HG03159 (cell line): ENCODE data around the gene GBGT1.
"Not testable (repeated sequence)": the region's sequence is repeated elsewhere in the genome, so short reads cannot be mapped to it uniquely, and the experiment has no call there.

Experiments used
- ATAC-seq: cut with Tn5 transposase; IDR thresholded peaks from one replicate; pipeline ENCODE4 v1.9.1; 2021; ENCODE audit warnings: mild to moderate bottlenecking, moderate library complexity; ENCODE audit not compliant: unreplicated experiment

GBGT1 gene

DNA sequence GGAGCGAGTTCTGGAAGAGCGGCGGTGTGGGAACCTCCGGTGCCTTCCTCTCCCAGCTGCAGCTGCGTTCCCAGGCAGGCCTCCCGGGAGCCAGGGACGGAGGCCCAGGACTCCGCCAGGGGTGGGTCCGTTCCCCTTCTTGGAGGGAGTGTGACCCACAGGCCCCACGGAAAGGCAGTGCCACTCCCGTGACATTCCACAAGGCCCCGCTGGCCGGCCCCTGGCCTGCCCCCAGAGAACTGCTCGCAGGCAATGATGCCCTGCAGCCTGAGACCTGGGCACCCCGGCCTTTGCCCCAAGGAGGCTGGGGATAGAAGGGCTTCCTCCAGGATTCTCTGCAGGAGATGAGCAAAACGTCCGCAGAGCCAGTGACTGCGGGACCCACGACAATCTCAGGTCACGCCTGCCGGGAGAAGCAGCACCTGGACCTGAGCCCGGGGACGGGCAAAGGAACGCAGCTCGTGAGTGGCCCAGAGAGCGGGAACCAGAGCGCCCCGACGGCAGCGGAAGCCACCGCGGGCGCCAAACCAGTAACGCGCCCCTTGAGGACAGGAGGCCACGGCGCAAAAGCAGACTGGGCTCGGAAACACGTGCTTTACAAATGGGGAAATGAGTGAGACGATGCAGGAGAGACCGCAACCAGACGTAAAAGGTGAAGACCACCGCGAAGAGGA is 36.1 kb upstream of the GBGT1 start:
- ATAC-seq, result no peak

DNA sequence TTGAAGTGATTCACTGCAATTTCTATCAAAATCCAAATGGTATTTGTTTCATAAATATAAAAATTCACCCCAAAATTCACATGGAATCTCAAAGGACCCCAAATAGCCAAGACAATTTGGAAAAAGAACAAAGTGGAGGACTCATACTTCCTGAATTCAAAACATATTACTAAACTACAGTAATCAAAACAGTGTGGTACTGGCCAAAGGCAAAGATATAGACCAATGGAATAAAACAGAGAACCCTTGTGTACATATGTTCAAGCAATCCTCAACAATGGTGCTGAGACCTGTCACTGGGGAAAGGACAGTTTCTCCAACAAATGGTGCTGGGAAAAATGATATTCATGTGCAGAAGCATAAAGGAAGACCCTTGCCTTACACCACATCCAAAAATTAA is 31.3 kb upstream of the GBGT1 start:
- no peak for ATAC-seq

DNA sequence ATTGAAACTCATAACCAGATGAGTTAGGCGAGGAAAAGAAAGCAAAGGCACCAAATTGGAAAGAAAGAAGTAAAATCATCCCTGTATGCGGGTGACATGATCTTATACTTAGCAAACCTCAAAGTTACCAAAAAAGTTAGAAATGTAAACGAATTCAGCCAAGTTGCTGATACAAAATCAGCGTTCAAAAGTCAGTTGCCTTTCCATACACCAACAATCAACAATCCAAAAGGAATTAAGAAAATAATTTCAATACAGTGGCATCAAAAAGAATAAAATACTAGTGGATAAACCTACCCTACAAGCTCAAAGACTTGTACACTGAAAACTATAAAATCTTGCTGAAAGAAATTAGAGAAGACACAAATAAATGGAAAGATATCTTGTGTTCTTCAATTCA is 30.9 kb upstream of the GBGT1 start:
- ATAC-seq, result no peak

DNA sequence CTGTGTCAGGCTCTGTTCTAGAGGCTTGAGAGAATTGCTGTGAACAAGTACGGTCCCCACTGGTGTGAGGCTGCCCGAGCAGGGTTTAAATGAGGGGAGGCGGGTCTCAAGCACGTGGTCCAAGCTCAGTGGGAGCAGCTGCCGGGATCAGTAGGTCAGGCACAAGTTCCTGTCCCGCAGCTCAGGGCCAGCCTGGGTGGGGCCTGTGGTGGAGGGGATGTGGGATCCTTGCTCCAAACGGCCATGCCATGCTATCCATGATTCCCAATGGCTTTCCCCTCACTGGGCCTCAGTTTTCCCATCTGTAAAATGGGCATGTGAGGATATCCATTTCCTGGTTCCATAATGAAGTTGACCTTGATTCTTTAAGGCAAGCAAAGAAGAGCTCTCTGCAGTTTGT is 28.3 kb upstream of the GBGT1 start:
- ATAC-seq, result no peak

DNA sequence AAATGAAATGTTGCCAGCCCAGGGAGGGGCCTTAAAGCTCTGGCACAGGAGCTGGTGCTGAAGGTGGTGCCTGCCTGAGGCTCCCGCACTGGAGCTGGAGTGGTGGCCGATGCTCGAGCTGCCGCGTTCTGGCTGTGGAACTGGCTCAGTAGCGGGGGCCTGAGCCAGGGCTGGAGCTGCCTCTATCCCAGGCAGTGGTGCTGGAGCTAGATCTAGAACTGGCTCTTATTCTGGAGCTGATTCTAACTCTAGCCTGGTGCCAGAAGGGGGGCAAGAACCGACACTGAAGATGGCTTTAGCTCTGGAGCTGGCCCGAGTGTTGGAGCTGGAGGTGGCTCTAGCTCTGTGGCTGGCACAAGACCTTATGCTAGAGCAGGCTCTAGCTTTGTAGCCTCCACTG is 26.1 kb upstream of the GBGT1 start:
- ATAC-seq, result no peak

DNA sequence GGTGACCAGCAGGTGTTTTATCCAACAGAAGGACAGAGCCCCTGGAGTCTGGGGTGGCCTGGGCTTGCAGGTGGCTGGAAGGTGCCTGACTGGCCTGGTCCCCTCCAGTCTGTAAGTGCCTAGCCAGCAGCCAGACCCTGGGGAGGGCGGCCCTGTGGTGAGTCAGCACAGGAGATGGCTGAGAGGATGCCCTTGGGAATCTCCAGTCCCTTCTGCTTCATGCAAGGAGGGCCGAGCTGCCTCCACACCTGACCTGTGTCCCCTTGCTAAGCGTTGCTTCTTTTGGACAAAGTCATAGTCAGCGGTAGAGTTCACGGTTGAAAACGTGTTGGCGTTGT is 25.1 kb upstream of the GBGT1 start:
- no peak for ATAC-seq

DNA sequence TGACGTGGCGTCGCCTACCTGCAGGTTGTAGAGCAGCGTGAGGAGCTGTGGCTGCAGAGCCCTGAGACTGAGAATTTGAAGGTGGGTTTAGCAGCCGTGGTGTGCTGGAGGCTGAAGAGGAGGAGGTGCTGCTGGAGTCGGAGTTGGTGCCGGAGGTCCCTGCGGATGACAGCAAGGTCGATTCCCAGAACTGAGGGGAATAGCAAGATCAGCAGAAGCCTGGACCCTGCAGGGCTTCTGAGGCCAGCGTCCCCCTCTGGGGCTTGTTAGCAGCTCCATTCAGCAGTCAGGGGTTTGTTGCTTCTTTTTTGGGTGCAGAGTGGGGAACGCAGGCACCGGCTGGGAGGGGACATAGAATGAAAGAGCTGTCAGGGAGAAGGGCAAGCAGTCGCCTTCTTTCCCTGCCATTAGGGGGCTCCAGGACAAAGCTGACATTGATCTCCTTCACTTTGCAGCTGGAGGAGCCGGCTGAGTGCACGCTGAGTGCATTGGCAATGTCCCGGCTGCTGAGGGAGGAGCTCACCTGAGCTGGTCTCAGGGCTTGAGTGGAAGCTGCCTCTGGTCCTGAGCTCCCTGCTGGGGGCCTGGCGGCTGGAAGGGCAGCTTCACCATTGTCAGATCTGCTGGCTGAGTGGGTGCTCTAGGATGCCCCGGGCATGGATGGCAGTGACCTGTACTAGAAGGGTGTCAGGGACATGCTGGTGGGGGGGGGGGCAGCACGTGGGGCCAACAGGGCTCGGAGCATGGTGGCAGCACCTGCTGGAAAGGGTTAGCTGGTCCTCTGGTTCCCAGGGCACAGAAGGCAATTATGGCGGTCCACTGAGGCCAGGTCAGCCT is 24.5 kb upstream of the GBGT1 start:
- ATAC-seq, result no peak

DNA sequence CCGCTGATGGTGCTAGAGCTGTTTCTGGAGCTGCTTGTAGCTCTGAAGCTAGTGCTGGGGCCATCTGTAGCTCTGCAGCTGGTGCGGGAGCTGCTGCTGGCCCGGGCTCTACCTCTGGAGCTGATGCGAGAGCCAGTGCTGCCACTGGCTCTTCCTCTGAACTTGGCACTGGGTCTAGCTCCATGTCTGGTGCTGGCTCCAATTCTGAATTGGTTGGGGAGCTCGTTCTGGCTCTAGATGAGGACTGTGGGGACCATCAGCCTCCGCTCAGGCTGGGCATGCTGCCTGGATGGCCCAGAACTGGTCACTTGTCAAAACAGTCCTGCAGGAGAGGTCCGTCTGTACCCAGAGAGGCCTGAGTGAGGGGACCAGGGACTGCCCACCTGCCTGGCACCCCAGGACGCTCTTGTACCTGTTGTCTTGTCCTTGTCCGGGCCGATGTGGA is 23.9 kb upstream of the GBGT1 start:
- ATAC-seq, result no peak

DNA sequence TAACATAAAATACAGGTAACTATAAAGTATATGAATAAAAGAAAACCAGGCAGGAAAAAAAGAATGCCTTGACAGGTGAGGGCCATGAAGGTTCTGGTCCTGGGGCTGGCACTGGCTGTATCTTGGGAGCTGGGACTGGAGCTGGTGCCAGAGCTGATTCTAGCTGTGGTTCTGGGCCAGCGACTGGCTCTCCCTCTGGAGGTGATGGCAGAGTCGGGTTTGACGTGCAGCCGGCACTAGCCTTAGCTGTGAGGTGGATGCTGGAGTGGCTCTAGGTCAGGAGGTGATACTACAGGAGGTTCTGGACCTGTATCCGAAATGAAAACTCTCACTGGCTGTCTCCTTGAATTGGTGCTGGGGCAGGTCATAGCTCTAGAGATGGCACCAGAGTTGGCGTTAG is 23.0 kb upstream of the GBGT1 start:
- ATAC-seq, result no peak

DNA sequence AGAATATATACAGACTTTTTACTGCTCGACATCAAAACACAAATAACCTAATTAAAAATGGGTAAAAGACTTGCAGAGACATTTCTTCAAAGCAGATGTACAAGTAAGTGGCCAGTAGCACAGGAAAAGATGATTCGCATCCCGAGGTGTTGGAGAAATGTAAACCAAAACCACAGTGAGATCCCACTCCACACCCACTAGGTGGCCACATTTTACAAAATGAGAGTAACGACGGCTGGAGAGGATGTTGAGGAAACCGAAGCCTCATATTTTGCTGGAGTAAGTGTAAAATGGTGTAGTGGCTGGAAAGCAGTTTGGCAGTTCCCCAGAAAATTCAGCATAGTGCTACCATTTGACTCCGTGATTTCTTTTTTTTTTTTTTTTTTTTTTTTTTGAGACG is 21.3 kb upstream of the GBGT1 start:
- no peak for ATAC-seq

DNA sequence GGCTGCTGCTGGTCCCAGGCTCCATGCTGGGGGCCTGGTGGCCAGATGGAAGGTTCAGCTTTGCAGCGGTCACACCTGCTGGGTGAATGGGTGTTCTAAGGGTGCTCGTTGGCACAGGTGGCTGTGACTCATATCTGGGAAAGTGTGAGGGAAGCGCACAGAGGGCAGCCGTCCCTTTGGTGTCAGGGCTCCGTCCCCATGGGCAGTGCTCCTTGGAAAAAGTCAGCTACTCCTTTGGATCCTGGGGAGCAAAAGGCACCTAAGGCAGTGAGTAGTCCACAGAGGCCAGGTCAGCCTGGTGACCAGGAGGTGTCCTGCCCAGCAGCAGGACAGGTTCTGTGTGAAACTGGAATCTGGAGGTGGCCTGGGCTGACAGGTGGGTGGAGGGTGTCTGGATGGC is 18.4 kb upstream of the GBGT1 start:
- no peak for ATAC-seq

DNA sequence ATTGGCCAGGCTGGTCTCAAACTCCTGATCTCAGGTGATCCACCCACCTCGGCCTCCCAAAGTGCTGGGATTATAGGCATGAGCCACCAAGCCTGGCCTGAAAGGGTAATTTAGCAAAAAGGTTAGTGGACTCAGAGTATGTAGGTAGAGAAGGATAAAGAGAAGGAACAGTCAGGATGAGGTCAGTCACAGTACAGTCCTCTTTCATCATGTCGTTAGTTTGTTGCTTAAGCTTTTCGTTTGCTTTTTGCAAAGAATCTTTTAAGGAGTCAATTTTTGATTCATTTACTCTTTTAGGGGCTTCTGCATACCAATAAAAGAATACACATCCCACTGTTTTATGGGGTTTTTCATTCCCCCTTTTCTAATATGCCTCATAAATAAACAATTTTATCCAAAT is 17.8 kb upstream of the GBGT1 start:
- ATAC-seq, result no peak

DNA sequence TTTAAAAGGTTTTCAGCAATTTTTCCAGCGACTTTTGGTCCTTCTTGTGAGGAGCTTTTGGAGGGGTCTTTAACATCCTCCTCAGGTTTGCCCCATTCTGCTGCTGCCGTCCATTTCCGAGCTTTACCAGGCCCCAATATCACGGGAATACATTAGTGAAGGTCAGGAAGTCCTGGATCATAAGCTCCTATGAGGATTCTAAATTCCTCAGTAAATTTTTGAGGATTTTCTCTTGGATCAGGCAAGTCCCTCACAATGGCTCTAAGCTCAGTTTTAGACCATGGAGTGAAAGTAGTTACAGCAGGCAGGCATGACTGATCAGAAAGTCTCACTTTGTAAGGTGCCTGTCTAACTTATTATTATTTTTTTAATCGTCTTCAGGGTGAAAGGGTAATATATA is 17.2 kb upstream of the GBGT1 start:
- no peak for ATAC-seq

DNA sequence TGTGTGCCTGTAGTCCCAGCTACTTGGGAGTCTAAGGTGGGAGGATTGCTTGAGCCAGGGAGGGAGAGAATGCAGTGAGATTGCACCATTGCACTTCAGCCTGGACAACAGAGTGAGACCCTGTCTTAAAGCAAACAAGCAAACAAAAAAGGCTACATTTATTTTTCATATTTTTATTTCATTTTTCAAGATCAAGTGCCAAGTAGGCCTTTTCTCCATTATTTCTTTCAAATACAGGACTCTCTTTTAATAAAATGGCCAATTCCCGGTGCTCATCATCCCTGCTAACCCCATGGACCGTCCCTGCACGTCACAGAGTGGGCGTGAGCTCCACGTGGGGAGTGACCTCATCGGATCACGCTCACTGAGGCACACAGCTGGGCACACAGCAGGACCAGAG is 9.3 kb upstream of the GBGT1 start:
- ATAC-seq, result no peak

DNA sequence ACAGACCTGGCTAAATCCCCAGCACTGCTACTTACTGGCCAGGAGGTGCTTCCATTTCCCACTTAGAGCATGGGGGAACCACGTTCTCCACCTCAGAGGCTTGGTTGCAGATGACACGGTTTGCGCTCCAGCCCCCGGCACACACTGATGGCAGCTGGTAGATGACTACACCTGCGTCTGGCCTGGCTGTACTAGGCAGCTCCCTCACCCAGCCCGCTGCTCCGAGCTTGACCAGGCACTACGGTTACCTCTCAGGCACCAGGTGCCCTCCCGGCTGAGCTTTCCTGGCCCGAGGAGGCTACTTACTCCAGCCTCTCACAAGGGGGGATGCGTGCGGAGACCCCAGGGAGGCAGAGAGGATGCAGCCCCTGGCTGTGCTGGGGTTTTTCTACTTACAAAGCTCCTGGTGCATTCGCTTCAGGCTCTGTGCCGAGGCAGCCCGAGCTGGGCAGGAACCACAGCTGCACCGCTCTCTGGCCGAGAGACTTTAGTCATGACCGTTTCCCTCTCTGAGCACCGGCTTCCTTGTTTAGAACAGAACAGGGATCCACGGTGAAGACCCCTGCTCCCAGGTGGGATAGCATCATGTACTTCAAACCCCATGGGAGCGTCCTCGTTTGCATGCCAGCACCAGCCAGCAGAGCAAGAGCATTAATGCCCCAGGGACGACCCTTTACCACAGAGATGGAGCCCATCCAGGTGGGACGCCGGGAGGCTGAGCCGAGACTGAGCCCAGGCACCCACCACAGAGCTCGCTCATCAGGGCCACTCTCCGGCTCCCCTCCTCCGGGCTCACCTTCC is 7.6 kb upstream of the GBGT1 start:
- ATAC-seq, result no peak

DNA sequence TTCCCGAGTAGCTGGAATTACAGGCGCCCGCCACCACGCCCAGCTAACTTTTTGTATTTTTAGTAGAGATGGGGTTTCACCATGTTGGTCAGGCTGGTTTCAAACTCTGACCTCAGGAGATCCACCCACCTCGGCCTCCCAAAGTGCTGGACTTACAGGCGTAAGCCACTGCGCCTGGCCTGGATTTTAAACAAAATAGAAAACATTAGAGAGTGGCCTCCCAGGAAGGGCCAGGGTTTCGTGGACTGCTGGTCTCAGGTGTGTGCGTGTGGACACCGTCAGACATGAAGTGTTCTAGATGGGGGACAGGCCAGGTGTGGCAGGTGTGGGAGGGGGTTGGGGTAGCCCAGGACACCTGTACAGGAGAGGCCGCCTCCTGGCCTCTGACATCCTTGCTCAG is 7.0 kb upstream of the GBGT1 start:
- no peak for ATAC-seq

DNA sequence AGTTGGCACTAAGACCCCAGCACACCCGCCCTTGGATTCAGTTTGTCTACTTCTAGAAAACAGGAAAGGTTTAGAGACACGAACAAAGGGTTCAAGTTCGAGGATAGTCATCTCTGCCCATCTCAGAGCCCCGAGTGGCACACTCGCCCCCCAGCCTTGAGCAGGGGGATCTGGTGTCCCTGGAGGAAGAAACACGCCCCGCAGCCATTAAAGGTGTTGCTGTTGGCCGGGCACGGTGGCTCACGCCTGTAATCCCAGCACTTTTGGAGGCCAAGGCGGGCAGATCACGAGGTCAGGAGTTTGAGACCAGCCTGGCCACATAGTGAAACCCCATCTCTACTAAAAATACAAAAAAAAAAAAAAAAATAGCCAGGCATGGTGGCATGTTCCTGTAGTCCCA is 6.0 kb upstream of the GBGT1 start:
- not testable (repeated sequence) for ATAC-seq

DNA sequence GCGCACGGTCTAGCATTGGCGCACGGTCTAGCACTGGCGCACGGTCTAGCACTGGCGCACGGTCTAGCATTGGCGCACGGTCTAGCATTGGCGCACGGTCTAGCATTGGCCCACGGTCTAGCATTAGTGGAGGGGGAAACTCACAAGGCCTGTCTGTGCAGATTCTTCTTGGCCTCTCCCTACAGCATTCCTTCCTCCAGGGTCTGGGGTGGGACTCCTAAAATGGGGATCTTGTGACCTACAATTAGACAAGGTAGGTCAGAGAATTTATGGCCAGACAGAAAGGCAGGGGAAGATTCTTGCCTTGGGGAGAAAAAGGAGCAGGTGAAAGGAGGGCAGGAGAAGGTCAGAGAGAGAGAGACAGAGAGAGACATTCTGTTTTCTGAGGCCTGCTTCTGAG is 5.4 kb upstream of the GBGT1 start:
- no peak for ATAC-seq

DNA sequence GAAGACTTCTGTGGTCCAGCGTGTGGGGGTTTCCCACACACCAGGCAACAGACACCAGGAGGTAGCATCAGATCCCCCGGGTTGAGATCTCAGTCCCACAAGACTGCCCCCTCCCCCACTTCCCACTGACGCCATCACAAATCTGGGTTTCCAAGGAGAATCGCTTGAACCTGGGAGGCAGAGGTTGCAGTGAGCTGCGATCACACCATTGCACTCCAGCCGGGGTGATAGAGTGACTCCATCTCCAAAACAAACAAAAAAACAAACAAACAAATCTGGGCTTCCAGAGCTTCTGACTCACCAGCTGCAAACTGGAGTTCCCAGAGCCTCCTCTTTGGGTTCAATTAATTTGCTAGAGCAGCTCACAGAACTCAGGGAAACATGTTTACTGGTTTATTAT is 4.7 kb upstream of the GBGT1 start:
- no peak for ATAC-seq

DNA sequence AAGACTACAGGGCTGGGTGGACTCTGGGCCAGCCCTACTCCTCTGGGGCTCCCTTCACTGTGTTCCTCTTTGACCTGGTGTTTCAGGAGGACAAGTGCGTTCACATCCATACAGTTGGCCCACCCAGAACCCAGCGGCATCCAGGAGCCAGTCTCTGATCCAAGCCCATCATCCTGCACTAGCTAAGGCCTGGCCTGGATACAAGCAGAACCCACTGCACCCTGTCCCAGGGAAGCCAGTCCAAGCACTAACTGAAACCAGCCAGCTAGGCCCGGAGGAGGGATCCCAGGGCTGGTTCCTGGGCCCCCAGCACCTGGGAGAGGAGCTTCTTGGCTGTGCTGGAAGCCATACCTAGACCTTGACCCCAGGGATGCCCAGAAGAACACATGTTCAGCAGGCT is 4.1 kb upstream of the GBGT1 start:
- no peak for ATAC-seq

DNA sequence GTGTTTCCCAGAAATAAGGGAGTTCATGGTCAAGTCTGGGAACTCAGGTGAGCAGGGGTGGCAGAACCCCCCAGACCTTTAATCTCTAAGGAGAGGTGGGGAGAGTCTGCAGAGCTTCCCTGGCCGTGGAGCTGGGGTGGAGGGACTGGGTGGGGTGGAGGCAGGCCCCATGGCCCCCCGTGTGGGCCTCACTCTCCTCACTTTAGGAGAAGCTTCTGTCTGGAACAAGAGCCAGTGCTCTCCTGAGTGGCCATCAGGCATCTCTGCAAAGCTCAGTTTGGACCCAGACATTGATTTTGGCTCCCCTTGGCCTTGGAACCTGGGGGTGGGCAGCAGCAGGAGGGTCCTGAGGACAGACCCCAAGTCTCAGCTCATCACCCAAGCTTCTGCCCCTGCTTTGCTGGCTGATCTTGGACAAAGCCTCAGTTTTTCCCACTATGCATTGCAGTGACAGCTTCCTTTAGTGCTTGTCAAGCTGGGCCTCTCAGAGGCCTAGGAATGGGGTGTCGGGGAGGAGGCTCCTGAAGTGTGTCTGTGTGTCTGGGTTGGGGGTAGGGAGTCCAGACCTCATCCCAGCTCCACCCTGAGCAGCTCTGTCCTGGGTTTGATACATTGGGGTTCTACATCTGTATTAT is 3.5 kb upstream of the GBGT1 start:
- no peak for ATAC-seq
